ENCODE measurements around the gene C5orf52.
"Not testable (repeated sequence)": the region's sequence is repeated elsewhere in the genome, so short reads cannot be mapped to it uniquely, and the experiment has no call there.

C5orf52 gene

GRCh38 chr5:157710431-157710830 lies 39.1 kb downstream of the C5orf52 start:
- Histone ChIP-seq H3K27ac (peak overlapping the region; percentile 38), H3K4me3 (no peak overlapping the region), H3K9me3 (ENCODE audit: low read depth, low read length) (no peaks in the 10 kb centered on the region), H3K36me3 (ENCODE audit: insufficient read depth, low read length) (no peaks in the 10 kb centered on the region; the same call in 1 of the 2 replicates), H3K9ac (ENCODE audit: insufficient read length) (no peak overlapping the region)
- no peak for DNase-seq (ENCODE audit: low read depth, low spot score)
- no peak for TF ChIP-seq FOXP2 (optimal IDR thresholded peaks at IDR 0.05; ENCODE audit: control extremely low read depth, extremely low read length, insufficient read depth)
- TF ChIP-seq POLR2AphosphoS5 (IDR thresholded peaks at IDR 0.05; ENCODE audit: borderline replicate concordance, low read depth, low read length) = no peak
- no peak for TF ChIP-seq EZH2 (IDR thresholded peaks at IDR 0.05)

GRCh38 chr5:157710882-157711281 lies 39.5 kb downstream of the C5orf52 start:
- Histone ChIP-seq H3K27ac (peak overlapping the region; percentile 38), H3K36me3 (ENCODE audit: insufficient read depth, low read length) (no peaks in the 10 kb centered on the region; the same call in 1 of the 2 replicates), H3K9ac (ENCODE audit: insufficient read length) (no peak overlapping the region), H3K4me3 (0 out of 2 replicates have a peak overlapping the region, but pooled peaks have one; percentile 7), H3K9me3 (ENCODE audit: low read depth, low read length) (no peaks in the 10 kb centered on the region)
- no peak for TF ChIP-seq POLR2AphosphoS5 (IDR thresholded peaks at IDR 0.05; ENCODE audit: borderline replicate concordance, low read depth, low read length)
- no peak for TF ChIP-seq FOXP2 (optimal IDR thresholded peaks at IDR 0.05; ENCODE audit: control extremely low read depth, extremely low read length, insufficient read depth)
- no peak for TF ChIP-seq EZH2 (IDR thresholded peaks at IDR 0.05)
- no peak for DNase-seq (ENCODE audit: low read depth, low spot score)

GRCh38 chr5:157713830-157714595 lies 42.7 kb downstream of the C5orf52 start:
- Histone ChIP-seq H3K9me3 (ENCODE audit: low read depth, low read length) (no peaks in the 10 kb centered on the region), H3K27ac (no peak overlapping the region)
- TF ChIP-seq POLR2AphosphoS5 (IDR thresholded peaks at IDR 0.05; ENCODE audit: borderline replicate concordance, low read depth, low read length) (no peak), EZH2 (IDR thresholded peaks at IDR 0.05) (no peak), FOXP2 (optimal IDR thresholded peaks at IDR 0.05; ENCODE audit: control extremely low read depth, extremely low read length, insufficient read depth) (no peak)

GRCh38 chr5:157714596-157714864 lies 43.2 kb downstream of the C5orf52 start:
- Histone ChIP-seq H3K27ac (no peak overlapping the region; the same call in 1 of the 2 replicates), H3K4me3 (no peak overlapping the region), H3K9ac (ENCODE audit: insufficient read length) (no peak overlapping the region), H3K36me3 (ENCODE audit: insufficient read depth, low read length) (no peaks in the 10 kb centered on the region; the same call in 1 of the 2 replicates), H3K9me3 (ENCODE audit: low read depth, low read length) (no peaks in the 10 kb centered on the region)
- no peak for DNase-seq (ENCODE audit: low read depth, low spot score)
- TF ChIP-seq FOXP2 (optimal IDR thresholded peaks at IDR 0.05; ENCODE audit: control extremely low read depth, extremely low read length, insufficient read depth) (no peak), POLR2AphosphoS5 (IDR thresholded peaks at IDR 0.05; ENCODE audit: borderline replicate concordance, low read depth, low read length) (no peak), EZH2 (IDR thresholded peaks at IDR 0.05) (no peak)

More at GRCh38 chr5:157713830-157714595, 42.7 kb downstream of the C5orf52 start:
- Histone ChIP-seq H3K36me3 (ENCODE audit: insufficient read depth, low read length) (no peaks in the 10 kb centered on the region; the same call in 1 of the 2 replicates), H3K4me3 (no peak overlapping the region), H3K9ac (ENCODE audit: insufficient read length) (no peak overlapping the region)
- no peak for DNase-seq (ENCODE audit: low read depth, low spot score)

- TF ChIP-seq FOXP2 (optimal IDR thresholded peaks at IDR 0.05; ENCODE audit: control extremely low read depth, extremely low read length, insufficient read depth) (no peak), EZH2 (IDR thresholded peaks at IDR 0.05) (no peak), POLR2AphosphoS5 (IDR thresholded peaks at IDR 0.05; ENCODE audit: borderline replicate concordance, low read depth, low read length) (no peak)
- no peaks in the 10 kb centered on the region for H3K36me3 ChIP-seq (ENCODE audit: insufficient read depth, low read length)
- DNase-seq (ENCODE audit: low read depth, low spot score) = no peak
- peak overlapping the region; percentile 25; the same call in 1 of the 2 replicates for H3K4me3 ChIP-seq
- no peak overlapping the region for H3K9ac ChIP-seq (ENCODE audit: insufficient read length)
- no peak overlapping the region for H3K27ac ChIP-seq
- H3K9me3 ChIP-seq (ENCODE audit: low read depth, low read length) = no peaks in the 10 kb centered on the region
Observed at GRCh38 chr5:157718519-157718918, 47.2 kb downstream of the C5orf52 start.

- TF ChIP-seq EZH2 (IDR thresholded peaks at IDR 0.05) = no peak
- TF ChIP-seq FOXP2 (optimal IDR thresholded peaks at IDR 0.05; ENCODE audit: control extremely low read depth, extremely low read length, insufficient read depth) = no peak
- no peak for TF ChIP-seq POLR2AphosphoS5 (IDR thresholded peaks at IDR 0.05; ENCODE audit: borderline replicate concordance, low read depth, low read length)
- no peak for DNase-seq (ENCODE audit: low read depth, low spot score)
- H3K4me3 ChIP-seq = no peak overlapping the region
- H3K27ac ChIP-seq = no peak overlapping the region
- H3K9ac ChIP-seq (ENCODE audit: insufficient read length) = no peak overlapping the region
- H3K36me3 ChIP-seq (ENCODE audit: insufficient read depth, low read length) = no peaks in the 10 kb centered on the region
- H3K9me3 ChIP-seq (ENCODE audit: low read depth, low read length) = no peaks in the 10 kb centered on the region
Observed at GRCh38 chr5:157719245-157719644, 47.9 kb downstream of the C5orf52 start.

GRCh38 chr5:157721159-157721558 lies 49.8 kb downstream of the C5orf52 start:
- H3K9ac ChIP-seq (ENCODE audit: insufficient read length) = no peak overlapping the region
- no peak for DNase-seq (ENCODE audit: low read depth, low spot score)
- TF ChIP-seq POLR2AphosphoS5 (IDR thresholded peaks at IDR 0.05; ENCODE audit: borderline replicate concordance, low read depth, low read length) (no peak), FOXP2 (optimal IDR thresholded peaks at IDR 0.05; ENCODE audit: control extremely low read depth, extremely low read length, insufficient read depth) (no peak), EZH2 (IDR thresholded peaks at IDR 0.05) (no peak)
- H3K27ac ChIP-seq = no peak overlapping the region
- no peak overlapping the region for H3K4me3 ChIP-seq
- no peaks in the 10 kb centered on the region for H3K36me3 ChIP-seq (ENCODE audit: insufficient read depth, low read length)
- no peaks in the 10 kb centered on the region for H3K9me3 ChIP-seq (ENCODE audit: low read depth, low read length)

- H3K9me3 ChIP-seq (ENCODE audit: low read depth, low read length); H3K9ac ChIP-seq (ENCODE audit: insufficient read length); H3K4me3 ChIP-seq; DNase-seq (ENCODE audit: low read depth, low spot score); H3K27ac ChIP-seq; H3K36me3 ChIP-seq (ENCODE audit: insufficient read depth, low read length): not testable (repeated sequence)
Observed at GRCh38 chr5:157722895-157723294, 51.6 kb downstream of the C5orf52 start.

GRCh38 chr5:157726607-157727006 lies 55.3 kb downstream of the C5orf52 start:
- not testable (repeated sequence) for H3K4me3 ChIP-seq

GRCh38 chr5:157727858-157728257 lies 56.5 kb downstream of the C5orf52 start:
- H3K9ac ChIP-seq (ENCODE audit: insufficient read length); H3K36me3 ChIP-seq (ENCODE audit: insufficient read depth, low read length); H3K9me3 ChIP-seq (ENCODE audit: low read depth, low read length); H3K27ac ChIP-seq; H3K4me3 ChIP-seq; DNase-seq (ENCODE audit: low read depth, low spot score): not testable (repeated sequence)

More at GRCh38 chr5:157726607-157727006, 55.3 kb downstream of the C5orf52 start:
- not testable (repeated sequence) for H3K9ac ChIP-seq (ENCODE audit: insufficient read length); H3K27ac ChIP-seq; H3K36me3 ChIP-seq (ENCODE audit: insufficient read depth, low read length); DNase-seq (ENCODE audit: low read depth, low spot score); H3K9me3 ChIP-seq (ENCODE audit: low read depth, low read length)

Measured in SK-N-MC (cell line).